ENCODE data around the gene SNAPC4.
"Not testable (repeated sequence)": the region's sequence is repeated elsewhere in the genome, so short reads cannot be mapped to it uniquely, and the experiment has no call there.

The SNAPC4 gene

DNA sequence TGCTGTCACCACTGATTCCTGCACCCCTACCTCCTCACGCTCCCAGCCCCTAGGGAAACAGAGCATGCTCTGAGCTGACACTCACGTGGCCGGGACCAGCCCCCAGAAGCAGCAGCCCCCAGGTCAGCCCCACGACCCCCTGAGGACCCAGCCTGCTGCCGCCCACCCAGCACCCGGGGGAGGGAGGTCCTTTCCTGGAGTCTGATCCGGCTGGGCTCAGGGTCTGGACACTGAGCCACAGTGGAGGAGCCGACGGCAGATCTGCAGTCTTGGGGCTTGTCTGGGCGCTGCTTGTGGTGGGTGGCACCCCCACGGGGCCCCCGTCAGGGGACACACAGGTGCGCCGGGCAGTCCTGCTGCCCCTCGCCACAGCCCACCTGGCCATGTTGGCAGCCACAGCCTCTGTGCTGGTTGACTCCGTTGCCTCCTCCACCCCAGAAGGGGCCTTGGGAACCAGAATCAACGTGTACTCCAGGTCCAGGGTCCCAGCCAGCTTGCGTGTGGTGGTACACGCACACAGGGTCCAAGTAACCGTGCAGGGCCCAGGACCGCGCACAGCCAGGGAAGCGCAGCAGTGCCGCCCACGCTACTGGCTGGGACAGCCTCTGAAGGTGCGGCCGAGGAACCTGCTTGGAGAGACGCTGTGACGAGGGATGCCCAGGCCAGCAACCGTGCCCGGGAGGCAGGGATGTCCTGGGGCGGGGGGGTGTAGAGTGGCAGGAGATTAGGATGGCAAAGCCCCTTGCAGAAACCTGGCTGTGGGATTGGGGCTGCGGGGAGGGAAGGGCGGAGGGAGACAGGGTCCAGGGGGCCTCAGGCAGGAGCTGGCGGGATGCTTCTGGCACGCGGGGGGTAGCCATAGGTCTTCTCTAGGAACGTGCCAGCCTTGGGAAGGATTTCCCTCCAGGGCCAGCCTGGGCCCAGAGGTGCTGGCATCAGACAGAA lies 39.9 kb downstream of the SNAPC4 start:
- Histone ChIP-seq H3K9ac (ENCODE audit: low read depth, low read length) (no peak overlapping the region), H3K4me1 (ENCODE audit: insufficient read depth, low read length) (peaks cover 4% of the 10 kb centered on the region; the same call in 1 of the 2 replicates), H3K36me3 (ENCODE audit: insufficient read depth, low read length) (no peaks in the 10 kb centered on the region; the same call in 1 of the 2 replicates), H3K9me3 (ENCODE audit: control insufficient read depth, insufficient read depth, low read length) (no peaks in the 10 kb centered on the region)

DNA sequence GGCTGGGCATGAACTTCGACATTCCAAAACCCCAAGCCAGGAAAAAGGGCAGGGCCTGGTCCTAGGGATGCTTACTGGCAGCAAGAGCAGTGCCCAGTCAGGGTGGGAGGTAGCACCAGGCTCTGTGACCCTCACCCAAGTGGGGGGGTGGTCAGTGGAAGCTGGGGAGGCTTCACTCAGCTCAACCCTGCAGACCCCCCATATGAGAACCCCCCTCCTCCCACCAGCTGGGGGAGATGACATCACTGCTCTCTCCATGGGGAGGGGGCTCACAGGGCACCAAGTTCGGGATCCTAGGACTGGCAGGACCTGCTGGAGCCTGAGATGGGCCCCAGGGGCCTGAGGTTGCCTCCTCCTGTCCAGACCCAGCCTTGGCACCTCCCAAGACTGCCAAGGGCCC lies 41.1 kb downstream of the SNAPC4 start:
- H3K4me1 ChIP-seq (ENCODE audit: insufficient read depth, low read length) = peaks cover 4% of the 10 kb centered on the region; the same call in 1 of the 2 replicates
- H3K36me3 ChIP-seq (ENCODE audit: insufficient read depth, low read length) = no peaks in the 10 kb centered on the region; the same call in 1 of the 2 replicates
- no peaks in the 10 kb centered on the region for H3K9me3 ChIP-seq (ENCODE audit: control insufficient read depth, insufficient read depth, low read length)
- no peak overlapping the region for H3K9ac ChIP-seq (ENCODE audit: low read depth, low read length)

DNA sequence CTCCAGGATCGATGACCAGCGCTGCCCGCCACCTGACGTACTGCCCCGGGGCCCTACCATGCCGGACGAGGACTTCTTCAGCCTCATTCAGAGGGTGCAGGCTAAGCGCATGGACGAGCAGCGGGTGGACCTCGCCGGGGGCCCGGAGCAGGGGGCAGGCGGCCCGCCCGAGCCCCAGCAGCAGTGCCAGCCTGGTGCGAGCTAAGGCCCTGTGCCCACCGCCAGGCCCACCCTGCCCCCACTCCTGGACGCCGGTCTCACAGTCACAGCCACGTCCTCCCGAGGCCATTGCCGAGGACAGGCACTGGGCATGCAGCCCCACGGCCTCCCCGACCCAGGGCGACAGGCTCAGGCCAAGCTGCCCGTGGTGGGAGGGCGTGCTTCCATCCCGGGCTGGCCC lies 42.0 kb downstream of the SNAPC4 start:
- H3K9ac ChIP-seq (ENCODE audit: low read depth, low read length) = no peak overlapping the region
- H3K36me3 ChIP-seq (ENCODE audit: insufficient read depth, low read length) = no peaks in the 10 kb centered on the region; the same call in 1 of the 2 replicates
- H3K4me1 ChIP-seq (ENCODE audit: insufficient read depth, low read length) = peaks cover 4% of the 10 kb centered on the region; the same call in 1 of the 2 replicates
- no peaks in the 10 kb centered on the region for H3K9me3 ChIP-seq (ENCODE audit: control insufficient read depth, insufficient read depth, low read length)

DNA sequence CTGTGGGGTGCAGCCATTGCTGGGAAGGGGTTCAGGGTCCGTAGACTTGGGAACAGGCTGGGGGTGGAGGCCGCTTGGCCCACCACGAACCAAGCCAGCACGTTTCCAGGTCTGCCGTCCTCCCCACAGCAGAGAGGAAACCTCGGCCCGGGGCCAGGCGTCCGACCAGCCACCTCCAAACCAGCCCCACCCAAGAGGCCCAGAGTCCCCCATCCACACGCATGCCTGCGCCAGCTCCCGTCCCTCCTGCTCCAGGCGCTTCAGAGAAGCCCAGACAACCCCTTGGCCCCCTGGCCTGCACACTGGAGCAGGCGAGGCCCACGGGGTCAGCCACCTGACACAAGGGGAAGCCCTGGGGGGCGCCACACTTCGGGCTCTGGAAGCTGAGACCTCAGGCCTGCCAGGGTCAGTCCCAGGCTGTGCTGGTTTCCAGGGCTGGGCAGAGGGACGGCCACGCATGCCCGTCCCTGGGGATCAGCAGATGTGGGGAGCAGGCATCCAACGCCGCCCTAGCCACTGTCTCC lies 42.7 kb downstream of the SNAPC4 start:
- Histone ChIP-seq H3K9ac (ENCODE audit: low read depth, low read length) (no peak overlapping the region), H3K9me3 (ENCODE audit: control insufficient read depth, insufficient read depth, low read length) (no peaks in the 10 kb centered on the region), H3K4me1 (ENCODE audit: insufficient read depth, low read length) (no peaks in the 10 kb centered on the region), H3K36me3 (ENCODE audit: insufficient read depth, low read length) (no peaks in the 10 kb centered on the region; the same call in 1 of the 2 replicates)

DNA sequence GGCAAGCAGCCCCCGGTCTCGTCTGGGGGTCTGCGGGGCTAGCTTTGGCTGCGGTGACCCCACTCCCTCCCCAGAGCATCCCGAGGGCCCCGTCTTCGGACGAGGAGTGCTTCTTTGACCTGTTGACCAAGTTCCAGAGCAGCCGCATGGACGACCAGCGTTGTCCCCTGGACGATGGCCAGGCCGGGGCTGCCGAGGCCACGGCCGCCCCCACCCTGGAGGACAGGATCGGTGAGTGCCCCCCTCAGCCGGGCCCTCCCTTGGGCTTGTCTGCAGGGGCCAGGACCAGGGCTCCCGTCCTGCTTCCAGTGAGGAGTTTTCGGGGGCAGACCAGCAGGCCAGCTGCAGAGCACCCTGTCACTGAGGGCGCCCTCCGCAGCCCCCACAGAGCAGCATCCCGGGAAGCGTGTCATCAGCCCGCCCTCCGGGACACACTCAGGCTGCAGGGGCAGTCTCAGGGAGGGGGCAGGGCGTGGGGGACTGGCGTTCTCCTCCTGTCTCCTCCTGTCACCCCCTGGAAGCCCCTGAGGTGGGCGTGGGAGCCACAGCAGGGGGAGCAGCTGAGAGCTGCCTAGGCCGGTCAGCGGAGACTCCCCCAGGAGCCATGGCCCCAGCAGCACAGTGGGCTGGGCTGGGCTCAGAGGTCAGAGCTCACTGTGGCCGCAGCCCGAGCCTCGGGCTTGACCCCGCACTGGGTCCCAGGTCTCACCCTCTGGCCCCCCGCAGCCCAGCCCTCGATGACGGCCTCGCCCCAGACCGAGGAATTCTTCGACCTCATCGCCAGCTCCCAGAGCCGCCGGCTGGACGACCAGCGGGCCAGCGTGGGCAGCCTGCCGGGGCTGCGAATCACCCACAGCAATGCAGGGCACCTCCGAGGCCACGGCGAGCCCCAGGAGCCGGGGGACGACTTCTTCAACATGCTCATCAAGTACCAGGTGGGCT lies 44.1 kb downstream of the SNAPC4 start:
- H3K9me3 ChIP-seq (ENCODE audit: control insufficient read depth, insufficient read depth, low read length) = no peaks in the 10 kb centered on the region
- no peaks in the 10 kb centered on the region; the same call in 1 of the 2 replicates for H3K36me3 ChIP-seq (ENCODE audit: insufficient read depth, low read length)
- no peaks in the 10 kb centered on the region for H3K4me1 ChIP-seq (ENCODE audit: insufficient read depth, low read length)
- H3K9ac ChIP-seq (ENCODE audit: low read depth, low read length) = no peak overlapping the region

DNA sequence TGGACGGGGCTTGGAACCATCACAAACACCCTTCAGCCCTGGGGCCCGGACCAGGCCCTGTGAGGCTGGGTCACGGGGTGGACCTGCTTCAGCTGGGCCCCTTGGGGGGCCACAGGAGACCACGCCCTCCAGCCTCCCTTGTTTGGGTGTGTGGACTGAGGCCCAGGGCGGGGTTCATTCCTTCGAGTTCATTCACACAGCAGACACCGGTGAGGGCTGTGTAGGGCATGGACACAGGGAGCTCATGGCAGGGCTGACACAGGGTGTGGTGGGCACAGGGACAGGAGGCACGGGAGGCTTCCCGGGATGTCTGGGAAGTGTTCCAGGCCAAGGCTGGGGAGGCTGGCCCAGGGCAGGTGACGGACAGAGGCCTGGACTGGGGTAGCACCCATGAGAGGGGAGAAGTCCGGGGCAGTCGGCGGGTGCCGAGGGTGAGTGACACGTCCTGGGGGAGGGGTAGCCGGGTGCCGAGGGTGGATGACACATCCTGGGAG lies 45.3 kb downstream of the SNAPC4 start:
- no peaks in the 10 kb centered on the region for H3K9me3 ChIP-seq (ENCODE audit: control insufficient read depth, insufficient read depth, low read length)
- no peaks in the 10 kb centered on the region for H3K4me1 ChIP-seq (ENCODE audit: insufficient read depth, low read length)
- H3K9ac ChIP-seq (ENCODE audit: low read depth, low read length) = no peak overlapping the region
- H3K36me3 ChIP-seq (ENCODE audit: insufficient read depth, low read length) = no peaks in the 10 kb centered on the region; the same call in 1 of the 2 replicates

DNA sequence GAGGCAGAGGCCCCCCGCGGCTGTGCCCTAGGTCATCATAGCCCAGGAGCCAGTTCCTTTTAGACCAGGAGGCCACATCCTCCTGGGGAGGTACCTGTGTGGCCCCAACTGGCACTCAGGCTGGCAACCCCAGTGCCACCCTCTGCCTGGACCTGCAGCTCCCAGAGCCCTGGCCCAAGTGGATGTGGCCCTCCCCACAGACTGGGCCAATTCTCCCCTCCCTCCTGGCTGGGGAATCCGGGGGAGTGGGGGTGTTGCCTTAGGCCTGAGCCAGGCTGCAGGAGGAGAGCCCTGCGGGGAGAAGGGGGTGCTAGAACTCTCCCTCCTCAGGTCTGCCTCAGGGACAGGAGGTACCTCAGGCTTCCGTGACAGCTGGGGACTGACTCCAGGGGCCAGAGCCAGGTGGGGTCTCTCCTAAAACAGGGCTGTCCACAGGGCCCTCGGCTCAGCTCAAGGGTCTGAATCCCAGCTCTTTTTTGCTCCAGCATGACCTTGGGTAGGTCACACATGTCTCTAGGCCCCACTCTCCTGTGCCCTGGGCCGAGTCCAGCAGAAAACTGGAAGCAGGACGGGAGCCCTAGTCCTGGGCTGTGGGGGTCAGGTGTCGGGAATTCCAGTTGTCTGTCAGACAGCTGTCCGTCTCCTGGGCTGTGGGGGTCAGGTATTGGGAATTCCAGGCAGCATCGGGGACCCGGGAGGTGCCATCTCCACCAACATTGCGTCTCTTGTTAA lies 46.0 kb downstream of the SNAPC4 start:
- Histone ChIP-seq H3K9me3 (ENCODE audit: control insufficient read depth, insufficient read depth, low read length) (no peaks in the 10 kb centered on the region), H3K9ac (ENCODE audit: low read depth, low read length) (no peak overlapping the region), H3K4me1 (ENCODE audit: insufficient read depth, low read length) (no peaks in the 10 kb centered on the region), H3K36me3 (ENCODE audit: insufficient read depth, low read length) (no peaks in the 10 kb centered on the region; the same call in 1 of the 2 replicates)

DNA sequence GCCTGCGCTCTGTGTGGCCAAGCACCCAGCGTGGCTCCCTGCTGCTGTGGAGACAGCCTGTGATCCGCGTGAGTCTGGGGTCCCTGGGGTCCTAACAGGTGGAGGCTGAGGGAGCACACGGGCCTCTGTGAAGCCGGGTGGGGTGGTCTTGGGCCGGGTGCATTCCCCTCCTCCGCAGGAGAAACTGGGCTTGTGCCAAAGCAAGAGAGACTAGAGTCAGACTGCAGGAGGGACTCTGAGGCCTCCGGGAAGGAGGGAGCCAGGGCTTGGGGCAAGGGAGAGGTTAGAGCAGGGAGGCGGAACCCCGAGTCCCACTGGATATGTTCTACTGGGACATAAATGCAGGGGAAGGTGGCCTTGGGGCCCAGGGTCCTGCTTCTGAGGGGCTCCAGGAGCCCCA lies 46.9 kb downstream of the SNAPC4 start:
- H3K36me3 ChIP-seq (ENCODE audit: insufficient read depth, low read length) = no peaks in the 10 kb centered on the region; the same call in none of the 2 replicates
- no peaks in the 10 kb centered on the region for H3K9me3 ChIP-seq (ENCODE audit: control insufficient read depth, insufficient read depth, low read length)
- H3K4me1 ChIP-seq (ENCODE audit: insufficient read depth, low read length) = no peaks in the 10 kb centered on the region
- no peak overlapping the region for H3K9ac ChIP-seq (ENCODE audit: low read depth, low read length)

DNA sequence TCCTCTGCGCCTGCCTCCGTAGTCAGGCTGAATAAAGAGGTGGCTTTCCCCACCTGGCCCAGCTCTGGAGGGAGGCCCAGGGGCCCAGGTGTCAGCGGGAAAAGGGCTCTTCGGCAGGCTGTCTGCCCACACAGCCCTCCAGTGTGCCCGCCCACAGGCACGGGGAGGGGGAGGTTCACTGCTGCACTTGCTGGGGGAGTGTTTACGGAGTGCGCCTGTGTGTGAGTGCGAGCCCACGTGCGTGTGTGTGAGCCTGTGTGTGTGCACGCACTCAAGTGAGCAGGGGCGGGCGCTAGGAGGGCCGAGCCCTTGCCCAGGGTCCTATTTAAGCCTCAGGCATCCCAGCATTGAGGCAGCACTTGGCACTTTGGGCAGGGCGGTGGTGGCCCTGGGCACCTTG lies 47.3 kb downstream of the SNAPC4 start:
- H3K36me3 ChIP-seq (ENCODE audit: insufficient read depth, low read length) = no peaks in the 10 kb centered on the region; the same call in none of the 2 replicates
- no peak overlapping the region; the same call in 1 of the 2 replicates for H3K9ac ChIP-seq (ENCODE audit: low read depth, low read length)
- H3K4me1 ChIP-seq (ENCODE audit: insufficient read depth, low read length) = no peaks in the 10 kb centered on the region
- no peaks in the 10 kb centered on the region for H3K9me3 ChIP-seq (ENCODE audit: control insufficient read depth, insufficient read depth, low read length)

DNA sequence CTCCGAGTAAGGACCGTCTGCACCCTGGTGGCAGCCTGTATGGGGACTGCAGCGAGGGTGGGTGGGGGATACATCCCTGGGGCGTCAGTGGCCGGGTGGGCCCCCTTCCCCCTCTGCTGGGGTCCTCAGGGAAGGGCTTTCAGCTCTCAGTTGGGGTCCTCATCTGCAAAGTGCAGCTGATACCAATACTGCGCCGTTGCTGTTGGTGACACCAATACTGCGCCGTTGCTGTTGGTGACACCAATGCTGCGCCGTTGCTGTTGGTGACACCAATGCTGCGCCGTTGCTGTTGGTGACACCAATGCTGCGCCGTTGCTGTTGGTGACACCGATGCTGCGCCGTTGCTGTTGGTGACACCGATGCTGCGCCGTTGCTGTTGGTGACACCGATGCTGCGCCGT lies 48.1 kb downstream of the SNAPC4 start:
- H3K36me3 ChIP-seq (ENCODE audit: insufficient read depth, low read length); H3K9me3 ChIP-seq (ENCODE audit: control insufficient read depth, insufficient read depth, low read length); H3K9ac ChIP-seq (ENCODE audit: low read depth, low read length); H3K4me1 ChIP-seq (ENCODE audit: insufficient read depth, low read length): not testable (repeated sequence)

DNA sequence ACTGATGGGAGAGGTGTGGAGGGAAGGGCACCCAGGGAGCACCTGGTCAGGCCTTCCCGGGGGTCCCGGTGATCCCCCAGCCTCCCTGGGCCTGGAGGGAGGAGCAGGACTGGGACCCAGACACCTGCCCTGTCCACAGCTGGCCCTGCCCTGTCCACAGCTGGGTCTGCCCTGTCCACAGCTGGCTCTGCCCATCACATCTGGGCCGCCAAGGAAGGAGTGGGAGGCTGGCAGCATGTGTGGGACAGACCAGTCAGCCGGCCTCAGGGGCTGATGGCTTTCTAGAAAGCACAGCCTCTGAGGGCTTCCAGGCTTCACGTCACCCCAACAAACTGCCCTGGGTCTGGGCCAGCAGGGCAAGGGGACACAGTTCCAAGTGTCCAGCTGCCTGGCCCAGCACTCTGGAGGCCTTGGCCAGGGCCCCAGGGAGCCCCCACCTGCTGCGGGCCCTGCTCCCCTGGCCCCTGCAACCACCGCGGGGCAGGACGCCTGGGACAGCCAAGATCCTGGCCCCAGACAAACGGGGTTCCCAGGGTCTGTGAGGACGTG lies 48.6 kb downstream of the SNAPC4 start:
- H3K9me3 ChIP-seq (ENCODE audit: control insufficient read depth, insufficient read depth, low read length) = no peaks in the 10 kb centered on the region
- H3K4me1 ChIP-seq (ENCODE audit: insufficient read depth, low read length) = peaks cover 1% of the 10 kb centered on the region; the same call in 1 of the 2 replicates
- H3K36me3 ChIP-seq (ENCODE audit: insufficient read depth, low read length) = no peaks in the 10 kb centered on the region; the same call in 1 of the 2 replicates
- H3K9ac ChIP-seq (ENCODE audit: low read depth, low read length) = no peak overlapping the region

All from ES-I3 (cell line).